Neural cell (in vitro differentiated cells): Measurements from ENCODE around the gene EMILIN1. TPM values are rescaled to one million over a fixed set of nuclear protein-coding genes. Genes with fewer than 3 reads are reported as not detected.

ENCODE experiments used
- H2AFZ ChIP-seq: fragments of 200-600, 300-800 bp; sonication (generic), shearing (Covaris generic); 2 replicates; pipeline ENCODE4 v1.6.0; 2014; ENCODE audit warnings: low read depth, mild to moderate bottlenecking, antibody characterized with exemption, low read length, moderate library complexity
- H3F3A ChIP-seq: fragments of 200-600 bp; shearing (Covaris generic); 2 replicates; pipeline ENCODE4 v1.6.1; 2016; ENCODE audit warnings: mild to moderate bottlenecking, moderate library complexity, mixed read lengths, antibody characterized with exemption, low read length; ENCODE audit not compliant: insufficient read depth, poor library complexity, severe bottlenecking
- H3K27ac ChIP-seq: fragments of 200-600, 300-800 bp; sonication (generic), shearing (Covaris generic); 2 replicates; pipeline ENCODE4 v1.5.1; 2014; ENCODE audit warnings: mild to moderate bottlenecking, low read length, moderate library complexity
- H3K27me3 ChIP-seq: fragments of 300-800, 200-600 bp; sonication (generic), shearing (Covaris generic); 2 replicates; pipeline ENCODE4 v1.6.0; 2014; ENCODE audit warnings: mild to moderate bottlenecking, low read depth, low read length, moderate library complexity; ENCODE audit not compliant: insufficient read depth
- H3K36me3 ChIP-seq: fragments of 300-800, 200-600 bp; sonication (generic), shearing (Covaris generic); 2 replicates; pipeline ENCODE4 v1.5.1; 2014; ENCODE audit warnings: mild to moderate bottlenecking, antibody characterized with exemption, low read length, moderate library complexity; ENCODE audit not compliant: insufficient read depth
- H3K4me2 ChIP-seq: fragments of 300-800, 200-600 bp; sonication (generic), shearing (Covaris generic); 2 replicates; pipeline ENCODE4 v1.6.0; 2014; ENCODE audit warnings: mild to moderate bottlenecking, low read length
- H3K4me3 ChIP-seq: fragments of 300-800, 200-600 bp; sonication (generic), shearing (Covaris generic); 2 replicates; pipeline ENCODE4 v1.5.1; 2014; ENCODE audit warnings: mild to moderate bottlenecking, low read length, moderate library complexity
- H3K79me2 ChIP-seq: fragments of 200-600 bp; shearing (Covaris generic); replicated peaks from 2 replicates; pipeline ENCODE4 v1.6.0; 2014; ENCODE audit warnings: mild to moderate bottlenecking, low read length, moderate library complexity; ENCODE audit not compliant: insufficient read depth
- H3K9ac ChIP-seq: fragments of 300-800, 200-600 bp; sonication (generic), shearing (Covaris generic); 2 replicates; pipeline ENCODE4 v1.6.1; 2016; ENCODE audit warnings: mild to moderate bottlenecking, low read length, mixed read lengths
- H3K9me2 ChIP-seq: fragments of 200-600 bp; shearing (Covaris generic); 2 replicates; pipeline ENCODE4 v1.6.1; 2016; ENCODE audit warnings: mild to moderate bottlenecking, low read length, mixed read lengths; ENCODE audit not compliant: insufficient read depth
- H3K9me3 ChIP-seq: fragments of 200-600, 300-800 bp; sonication (generic), shearing (Covaris generic); 2 replicates; pipeline ENCODE4 v1.6.1; 2016; ENCODE audit warnings: mild to moderate bottlenecking, mixed run types, low read length, moderate library complexity, mixed read lengths
- H4K20me1 ChIP-seq: fragments of 200-600 bp; shearing (Covaris generic); 2 replicates; pipeline ENCODE4 v1.6.1; 2016; ENCODE audit warnings: mild to moderate bottlenecking, mixed run types; ENCODE audit not compliant: insufficient read depth
- EP300 ChIP-seq: fragments of 450-650 bp; conservative IDR thresholded peaks from 2 replicates; pipeline ENCODE4 v1.6.1; 2014; ENCODE audit warnings: antibody characterized with exemption, mild to moderate bottlenecking, moderate library complexity; ENCODE audit not compliant: poor library complexity, severe bottlenecking
- EZH2 ChIP-seq: fragments of 200-600, 300-800 bp; shearing (Covaris generic), sonication (generic); IDR thresholded peaks from 2 replicates; pipeline ENCODE4 v1.6.1; 2014; ENCODE audit warnings: antibody characterized with exemption, low read length, borderline replicate concordance, mild to moderate bottlenecking; ENCODE audit not compliant: insufficient read depth, poor library complexity, severe bottlenecking
- MXI1 ChIP-seq: fragments of 450-650 bp; conservative IDR thresholded peaks from 2 replicates; pipeline ENCODE4 v1.6.1; 2014; ENCODE audit warnings: antibody characterized with exemption, mild to moderate bottlenecking; ENCODE audit not compliant: poor library complexity, severe bottlenecking
- POLR2AphosphoS5 ChIP-seq: IDR thresholded peaks from 2 replicates; pipeline ENCODE4 v1.6.1; 2012
- RAD21 ChIP-seq: fragments of 450-650 bp; conservative IDR thresholded peaks from 2 replicates; pipeline ENCODE4 v1.6.1; 2014; ENCODE audit warnings: antibody characterized with exemption, mild to moderate bottlenecking, moderate library complexity
- REST ChIP-seq: IDR thresholded peaks from 2 replicates; pipeline ENCODE4 v1.6.1; 2012; ENCODE audit warnings: borderline replicate concordance
- SMC3 ChIP-seq: fragments of 450-650 bp; conservative IDR thresholded peaks from 2 replicates; pipeline ENCODE4 v1.6.1; 2014; ENCODE audit warnings: antibody characterized with exemption, mild to moderate bottlenecking, moderate library complexity; ENCODE audit not compliant: poor library complexity
- TAF1 ChIP-seq: IDR thresholded peaks from 2 replicates; pipeline ENCODE4 v1.6.1; 2012; ENCODE audit warnings: low read depth
- polyA plus RNA-seq: library from polyadenylated mRNA; depleted of rRNA; stranded (reverse); fragments of >200 nt; gene quantifications from 2 replicates; pipeline ENCODE4 v1.2.3, GENCODE V29; 2014
- TF ChIP-seq, protein P1 (sequence below): fragments of 450-650 bp; IDR thresholded peaks from 2 replicates; pipeline ENCODE4 v1.5.1; 2014; ENCODE audit warnings: antibody characterized with exemption, mild to moderate bottlenecking, moderate library complexity; ENCODE audit not compliant: poor library complexity, severe bottlenecking

The EMILIN1 gene
- polyA plus RNA-seq, 1 donor from 2014 or later = 1.3 TPM

DNA sequence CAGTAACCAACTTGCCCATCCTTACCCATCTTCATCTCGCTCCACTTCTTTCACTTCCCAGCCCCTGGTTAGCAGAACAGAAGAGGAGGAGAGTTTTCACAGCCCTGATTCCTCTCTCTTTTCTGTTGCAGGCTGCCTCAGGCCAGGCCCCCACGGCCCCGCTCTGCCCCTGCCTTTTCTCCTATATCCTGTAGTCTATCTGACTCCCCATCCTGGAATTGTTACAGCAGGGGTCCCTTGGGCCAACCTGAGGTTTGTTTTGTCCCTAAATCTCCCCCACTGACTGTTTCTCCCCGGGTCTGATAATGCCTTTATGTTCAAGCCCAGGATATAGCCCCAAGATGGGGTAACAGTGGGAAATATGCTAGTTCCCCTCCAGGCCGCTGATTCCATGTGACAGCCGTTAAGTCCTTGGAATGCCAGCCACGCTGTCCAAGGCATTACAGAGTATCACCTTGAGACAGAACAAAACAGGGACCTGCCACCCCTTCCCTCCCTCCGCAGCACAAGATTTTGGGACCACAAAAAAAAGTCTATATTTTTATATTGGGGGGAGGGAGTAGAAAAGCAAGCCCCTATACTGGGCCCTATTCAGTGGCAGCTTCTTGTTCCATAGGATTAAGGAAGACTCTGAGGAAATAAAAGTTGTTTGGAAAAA lies 8.3 kb upstream of the EMILIN1 start:
- peak overlapping the region; percentile 97 for H3K9ac ChIP-seq
- H3K27ac ChIP-seq = no peak overlapping the region
- no peaks in the 10 kb centered on the region for H3K36me3 ChIP-seq

DNA sequence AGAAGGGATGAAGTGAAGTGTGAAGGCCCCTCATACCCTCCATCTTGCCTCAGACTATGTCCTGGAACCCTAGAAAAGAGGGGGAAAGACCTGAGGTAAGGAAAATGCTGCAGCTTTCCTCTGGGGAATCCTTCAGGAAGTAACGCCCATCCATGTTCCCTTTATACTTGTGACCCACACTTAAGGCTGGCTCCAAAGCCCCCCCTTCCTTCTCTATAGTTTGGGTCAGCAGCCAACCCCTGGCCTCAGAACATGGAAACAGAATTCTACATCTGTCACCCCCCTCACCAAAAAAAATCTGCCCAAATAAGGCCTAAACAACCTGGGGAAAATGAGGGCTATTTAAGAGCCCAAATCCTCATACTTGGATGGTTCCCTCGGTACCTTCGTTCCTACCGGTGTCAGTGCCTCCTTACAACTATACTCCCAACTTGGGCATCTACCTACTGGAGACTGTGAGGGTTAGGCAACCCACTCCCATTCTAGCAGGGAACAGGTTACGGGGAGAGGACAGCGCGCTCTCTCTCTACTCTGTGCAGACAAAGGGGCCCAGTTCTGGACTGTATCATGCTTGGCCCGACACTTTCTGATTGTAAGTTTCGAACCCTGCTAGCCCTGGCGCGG lies 7.7 kb upstream of the EMILIN1 start:
- Histone ChIP-seq H3K27ac (peak overlapping the region; percentile 87), H3K27me3 (no peaks in the 10 kb centered on the region), H3F3A (no peaks in the 10 kb centered on the region), H2AFZ (peak overlapping the region; percentile 89), H3K9me2 (no peaks in the 10 kb centered on the region), H3K9ac (peak overlapping the region; percentile 97), H4K20me1 (no peaks in the 10 kb centered on the region), H3K4me2 (peak overlapping the region; percentile 81), H3K36me3 (no peaks in the 10 kb centered on the region), H3K9me3 (no peaks in the 10 kb centered on the region), H3K79me2 (peaks cover 23% of the 10 kb centered on the region), H3K4me3 (peak overlapping the region; percentile 80)
- TF ChIP-seq TAF1 = no peak
- no peak for TF ChIP-seq SMC3
- no peak for TF ChIP-seq MXI1
- TF ChIP-seq EP300 = no peak
- TF ChIP-seq RAD21 = no peak
- TF ChIP-seq REST = no peak
- TF ChIP-seq EZH2 = no peak
- no peak for TF ChIP-seq POLR2AphosphoS5

More for the DNA sequence above, 8.3 kb upstream of the EMILIN1 start:
- no peak for TF ChIP-seq RAD21
- no peak for TF ChIP-seq TAF1
- no peak for TF ChIP-seq EP300
- no peak for TF ChIP-seq REST
- TF ChIP-seq, protein P1, sequence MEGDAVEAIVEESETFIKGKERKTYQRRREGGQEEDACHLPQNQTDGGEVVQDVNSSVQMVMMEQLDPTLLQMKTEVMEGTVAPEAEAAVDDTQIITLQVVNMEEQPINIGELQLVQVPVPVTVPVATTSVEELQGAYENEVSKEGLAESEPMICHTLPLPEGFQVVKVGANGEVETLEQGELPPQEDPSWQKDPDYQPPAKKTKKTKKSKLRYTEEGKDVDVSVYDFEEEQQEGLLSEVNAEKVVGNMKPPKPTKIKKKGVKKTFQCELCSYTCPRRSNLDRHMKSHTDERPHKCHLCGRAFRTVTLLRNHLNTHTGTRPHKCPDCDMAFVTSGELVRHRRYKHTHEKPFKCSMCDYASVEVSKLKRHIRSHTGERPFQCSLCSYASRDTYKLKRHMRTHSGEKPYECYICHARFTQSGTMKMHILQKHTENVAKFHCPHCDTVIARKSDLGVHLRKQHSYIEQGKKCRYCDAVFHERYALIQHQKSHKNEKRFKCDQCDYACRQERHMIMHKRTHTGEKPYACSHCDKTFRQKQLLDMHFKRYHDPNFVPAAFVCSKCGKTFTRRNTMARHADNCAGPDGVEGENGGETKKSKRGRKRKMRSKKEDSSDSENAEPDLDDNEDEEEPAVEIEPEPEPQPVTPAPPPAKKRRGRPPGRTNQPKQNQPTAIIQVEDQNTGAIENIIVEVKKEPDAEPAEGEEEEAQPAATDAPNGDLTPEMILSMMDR = no peak
- no peak for TF ChIP-seq SMC3
- no peak for TF ChIP-seq EZH2
- no peak for TF ChIP-seq MXI1
- TF ChIP-seq POLR2AphosphoS5 = no peak
- H3K9me2 ChIP-seq = no peaks in the 10 kb centered on the region
- no peak overlapping the region for H2AFZ ChIP-seq
- H3F3A ChIP-seq = no peaks in the 10 kb centered on the region
- no peaks in the 10 kb centered on the region for H3K9me3 ChIP-seq
- H3K79me2 ChIP-seq = peaks cover 23% of the 10 kb centered on the region
- H4K20me1 ChIP-seq = no peaks in the 10 kb centered on the region
- no peaks in the 10 kb centered on the region for H3K27me3 ChIP-seq
- peak overlapping the region; percentile 81 for H3K4me2 ChIP-seq
- peak overlapping the region; percentile 80 for H3K4me3 ChIP-seq
